A549 (cell line): ENCODE results near the gene MSI2. TPM values are rescaled to one million over a fixed set of nuclear protein-coding genes. Genes with fewer than 3 reads are reported as not detected.
A peak's percentile ranks its signal among the peaks of the same experiment; 100 is the strongest.

Experiments
- ATAC-seq, 2 experiments: fragments of 200-7000 bp in 1 of 2; fragments of >200 bp in 1 of 2; cut with Nextera tagmentation in 1 of 2; cut with Tn5 transposase in 1 of 2; 3 replicates each; pipeline versions ENCODE4 v1.8.0 to v1.9.1; 2018 to 2020; ENCODE audit warnings: mild to moderate bottlenecking in 1 of 2, moderate library complexity in 1 of 2
- CTCF ChIA-PET: fragments of 300-600 bp; sonication (Branson Sonifier 250); formaldehyde crosslinking; extraction: SDS; loops from one replicate; lab custom pipeline; 2021; ENCODE audit warnings: antibody characterized with exemption, inconsistent platforms; lab: Yijun Ruan, JAX
- POLR2A ChIA-PET: fragments of 350-600 bp; formaldehyde crosslinking; extraction: SDS; loops from one replicate; lab custom pipeline; 2021; ENCODE audit warnings: antibody characterized with exemption, inconsistent platforms; lab: Yijun Ruan, JAX
- DNase-seq, 2 experiments: peaks; one replicate each; pipeline versions ENCODE4 v3.0.0 to v3.0.0-alpha.2; 2011 to 2016; ENCODE audit warnings: low read depth in 1 of 2, low spot score in 1 of 2
- FAIRE-seq: peaks from 2 replicates; lab custom pipeline; 2011; peaks lifted over from hg19 to GRCh38; lab: Jason Lieb, UNC
- H3K27ac ChIP-seq, 2 experiments: fragments of >200 bp; sonication (Bioruptor Twin); formaldehyde crosslinking; 3 replicates each; pipeline ENCODE4 v1.5.1; 2016 to 2017
- H3K4me1 ChIP-seq: fragments of >200 bp; sonication (Bioruptor Twin); formaldehyde crosslinking; 3 replicates; pipeline ENCODE4 v1.6.1; 2016
- H3K4me2 ChIP-seq: fragments of >200 bp; sonication (Bioruptor Twin); formaldehyde crosslinking; 3 replicates; pipeline ENCODE4 v1.6.1; 2016
- H3K4me3 ChIP-seq: fragments of >200 bp; sonication (Bioruptor Twin); formaldehyde crosslinking; 3 replicates; pipeline ENCODE4 v1.5.1; 2016
- H3K9me3 ChIP-seq: fragments of >200 bp; sonication (Bioruptor Twin); formaldehyde crosslinking; 3 replicates; pipeline ENCODE4 v1.6.1; 2016
- BHLHE40 ChIP-seq: IDR thresholded peaks from 2 replicates; pipeline ENCODE4 v1.6.1; 2012; ENCODE audit warnings: low read depth, low read length, inconsistent platforms
- CBX2 ChIP-seq: fragments of 200-600 bp; sonication (generic); IDR thresholded peaks from 2 replicates; pipeline ENCODE4 v1.6.1; 2016; ENCODE audit warnings: low read depth, mild to moderate bottlenecking, borderline replicate concordance
- CEBPB ChIP-seq, 2 experiments: fragments of >200 bp in 1 of 2; sonication (Bioruptor Twin) in 1 of 2; formaldehyde crosslinking in 1 of 2; IDR thresholded peaks; 2 replicates each; pipeline ENCODE4 v1.6.1; 2012 to 2016
- CHD2 ChIP-seq: fragments of 150-350 bp; IDR thresholded peaks from 2 replicates; pipeline ENCODE4 v1.6.1; 2014; ENCODE audit warnings: low read length; ENCODE audit not compliant: partially characterized antibody
- E2F6 ChIP-seq: IDR thresholded peaks from 2 replicates; pipeline ENCODE4 v1.6.1; 2012; ENCODE audit warnings: low read depth, borderline replicate concordance
- ELK1 ChIP-seq: fragments of 150-350 bp; IDR thresholded peaks from 2 replicates; pipeline ENCODE4 v1.6.1; 2014; ENCODE audit warnings: low read depth, mild to moderate bottlenecking, low read length
- EP300 ChIP-seq, 2 experiments: fragments of >200 bp; sonication (Bioruptor Twin); formaldehyde crosslinking; IDR thresholded peaks; 2 replicates in 1 of 2; 3 replicates in 1 of 2; pipeline ENCODE4 v1.6.1; 2016 to 2017
- FOSL2 ChIP-seq, 2 experiments: fragments of 450-650 bp in 1 of 2; fragments of >200 bp in 1 of 2; sonication (Bioruptor Twin) in 1 of 2; formaldehyde crosslinking; IDR thresholded peaks; 2 replicates each; pipeline versions ENCODE4 v1.5.0 to v1.6.1; 2016 to 2020; ENCODE audit warnings: mild to moderate bottlenecking in 1 of 2, moderate library complexity in 1 of 2
- HDAC2 ChIP-seq: fragments of 200-600 bp; sonication (generic); IDR thresholded peaks from 2 replicates; pipeline ENCODE4 v1.6.1; 2016
- HEYL ChIP-seq: fragments of 250-450 bp; sonication (Bioruptor Pico); IDR thresholded peaks from 2 replicates; pipeline ENCODE4 v1.8.0; 2021; ENCODE audit warnings: mild to moderate bottlenecking, moderate library complexity
- HOXB13 ChIP-seq: fragments of 250-450 bp; sonication (Bioruptor Pico); IDR thresholded peaks from 2 replicates; pipeline ENCODE4 v1.5.0; 2020; ENCODE audit warnings: low read depth, mild to moderate bottlenecking, moderate library complexity
- JUN ChIP-seq, 2 experiments: fragments of >200 bp; sonication (Bioruptor Twin); formaldehyde crosslinking; IDR thresholded peaks; 2 replicates in 1 of 2; 3 replicates in 1 of 2; pipeline ENCODE4 v1.6.1; 2016 to 2017
- KDM5A ChIP-seq: fragments of 200-600 bp; sonication (generic); IDR thresholded peaks from 2 replicates; pipeline ENCODE4 v1.6.1; 2016; ENCODE audit warnings: antibody characterized with exemption, mild to moderate bottlenecking
- MAFK ChIP-seq: fragments of 450-650 bp; IDR thresholded peaks from 2 replicates; pipeline ENCODE4 v1.6.1; 2014; ENCODE audit not compliant: partially characterized antibody
- MAZ ChIP-seq: fragments of 150-350 bp; IDR thresholded peaks from 2 replicates; pipeline ENCODE4 v1.6.1; 2014; ENCODE audit warnings: antibody characterized with exemption, low read depth, low read length, borderline replicate concordance
- NFE2L2 ChIP-seq: fragments of 150-350 bp; conservative IDR thresholded peaks from 2 replicates; pipeline ENCODE4 v1.6.1; 2014; ENCODE audit warnings: low read length
- POLR2AphosphoS2 ChIP-seq: conservative IDR thresholded peaks from 2 replicates; pipeline ENCODE4 v1.6.1; 2012; ENCODE audit warnings: low read length, improper control_type of control experiment, inconsistent platforms
- RARB ChIP-seq: fragments of 250-450 bp; sonication (Bioruptor Pico); IDR thresholded peaks from 2 replicates; pipeline ENCODE4 v1.8.0; 2021; ENCODE audit warnings: mild to moderate bottlenecking, moderate library complexity
- SREBF2 ChIP-seq: fragments of 450-650 bp; IDR thresholded peaks from 2 replicates; pipeline ENCODE4 v1.6.1; 2014; ENCODE audit warnings: mild to moderate bottlenecking, moderate library complexity
- TP53 ChIP-seq: fragments of 250-450 bp; sonication (Bioruptor Pico); IDR thresholded peaks from 2 replicates; pipeline ENCODE4 v1.5.0; 2021; ENCODE audit warnings: mild to moderate bottlenecking, moderate library complexity
- WGBS: methylation state at CpG from one replicate; pipeline ENCODE4 v1.1.6; 2017; ENCODE audit errors: missing lambda C conversion rate; 5-methylcytosine and 5-hydroxymethylcytosine counted together
- polyA plus RNA-seq, 4 experiments: library from polyadenylated mRNA; depleted of rRNA in 3 of 4; stranded (reverse); fragments of >200 nt; fragmentation: RNase III in 1 of 4; extraction: RNeasy Plus Mini Kit Qiagen cat#74134 plus additional on column Dnase treatment in 1 of 4; gene quantifications; 2 replicates in 3 of 4; 3 replicates in 1 of 4; pipeline ENCODE4 v1.2.3, GENCODE V29; 2011 to 2017
- TF ChIP-seq, protein P1 (sequence below): fragments of >200 bp; sonication (Bioruptor Twin); formaldehyde crosslinking; IDR thresholded peaks from 2 replicates; pipeline ENCODE4 v1.6.1; 2016
- TF ChIP-seq, protein P2 (sequence below): fragments of >200 bp; sonication (Bioruptor Twin); formaldehyde crosslinking; IDR thresholded peaks from 3 replicates; pipeline ENCODE4 v1.6.1; 2016
- TF ChIP-seq, protein P3 (sequence below): fragments of 450-650 bp; IDR thresholded peaks from 2 replicates; pipeline ENCODE4 v1.6.1; 2014; ENCODE audit warnings: antibody characterized with exemption

The MSI2 gene
- polyA plus RNA-seq, 2 of the 4 experiments (the other 2 are of a cell fraction), result 43.6 to 44.4 TPM

DNA sequence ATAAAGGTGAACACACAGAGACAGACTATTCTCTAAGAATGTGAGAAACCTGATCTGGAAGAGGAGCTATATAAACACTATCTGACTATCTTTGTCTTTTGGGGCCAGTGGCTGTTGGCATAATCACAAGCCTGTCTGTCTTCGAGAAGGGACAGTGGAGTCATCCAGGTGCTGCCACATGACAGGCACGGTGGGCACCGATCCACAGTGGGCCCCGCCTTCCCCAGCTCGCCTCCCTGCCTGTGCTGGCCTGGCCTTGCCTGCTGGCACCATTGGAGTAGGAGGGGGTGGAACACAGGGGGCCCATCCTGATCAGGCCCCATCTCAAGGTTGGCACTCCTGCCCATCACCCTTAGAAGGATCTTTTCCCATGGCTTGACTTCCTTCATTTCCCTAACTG, 376.0 kb downstream of the MSI2 start (continued):
- TF ChIP-seq POLR2AphosphoS2 (no peak), NFE2L2 (no peak), EP300 (IDR thresholded peaks at IDR 0.05) (no peak), ELK1 (no peak), MAZ (no peak), JUN (IDR thresholded peaks at IDR 0.05) (no peak)

DNA sequence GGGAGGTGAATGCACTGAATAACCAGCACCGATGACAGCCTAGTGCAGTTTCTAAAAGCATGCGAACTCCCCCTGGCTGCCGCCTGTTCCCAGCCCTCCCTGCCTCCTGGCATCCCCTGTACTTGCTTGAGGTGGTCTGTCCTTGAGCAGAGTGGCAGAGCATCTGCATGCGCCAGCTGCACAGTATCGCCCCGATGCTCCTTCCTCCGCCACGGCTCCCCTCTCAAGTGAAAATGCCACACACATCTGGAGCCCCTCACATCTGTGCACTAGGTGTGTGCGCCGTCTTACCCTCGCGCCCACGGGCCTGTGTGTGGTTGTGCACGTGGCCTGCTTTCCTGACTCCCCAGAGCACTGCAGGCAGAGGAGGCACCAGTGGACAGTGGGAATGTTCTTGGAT, 376.9 kb downstream of the MSI2 start:
- Histone ChIP-seq H3K4me2 (no peak overlapping the region), H3K4me3 (no peak overlapping the region), H3K4me1 (no peaks in the 10 kb centered on the region), H3K27ac (no peak overlapping the region), H3K9me3 (no peaks in the 10 kb centered on the region)
- ChIA-PET CTCF (interaction anchor here (2.4 kb wide), 1 partner anchor 39 kb away, joined by 5 read pairs; no protein-coding TSS in a partner anchor), POLR2A (no interaction called here)
- DNase-seq, result no peak
- ATAC-seq, result no peak
- WGBS, result 98% methylated on average over 14 of the region's 14 CpGs
- no peak for FAIRE-seq
- TF ChIP-seq, protein P1, sequence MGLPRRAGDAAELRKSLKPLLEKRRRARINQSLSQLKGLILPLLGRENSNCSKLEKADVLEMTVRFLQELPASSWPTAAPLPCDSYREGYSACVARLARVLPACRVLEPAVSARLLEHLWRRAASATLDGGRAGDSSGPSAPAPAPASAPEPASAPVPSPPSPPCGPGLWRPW, result no peak
- TF ChIP-seq JUN (IDR thresholded peaks at IDR 0.05) (no peak), BHLHE40 (no peak), HDAC2 (no peak), CEBPB (IDR thresholded peaks at IDR 0.05) (no peak), POLR2AphosphoS2 (no peak), CHD2 (no peak), MAZ (no peak), KDM5A (no peak), TP53 (CRISPR knock-in tag) (no peak), HEYL (no peak), FOSL2 (IDR thresholded peaks at IDR 0.05) (no peak), FOSL2 (CRISPR knock-in tag; IDR thresholded peaks at IDR 0.05) (no peak), MAFK (no peak), SREBF2 (no peak), E2F6 (no peak)
- TF ChIP-seq, protein P2, sequence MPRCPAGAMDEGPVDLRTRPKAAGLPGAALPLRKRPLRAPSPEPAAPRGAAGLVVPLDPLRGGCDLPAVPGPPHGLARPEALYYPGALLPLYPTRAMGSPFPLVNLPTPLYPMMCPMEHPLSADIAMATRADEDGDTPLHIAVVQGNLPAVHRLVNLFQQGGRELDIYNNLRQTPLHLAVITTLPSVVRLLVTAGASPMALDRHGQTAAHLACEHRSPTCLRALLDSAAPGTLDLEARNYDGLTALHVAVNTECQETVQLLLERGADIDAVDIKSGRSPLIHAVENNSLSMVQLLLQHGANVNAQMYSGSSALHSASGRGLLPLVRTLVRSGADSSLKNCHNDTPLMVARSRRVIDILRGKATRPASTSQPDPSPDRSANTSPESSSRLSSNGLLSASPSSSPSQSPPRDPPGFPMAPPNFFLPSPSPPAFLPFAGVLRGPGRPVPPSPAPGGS, result no peak

- H3K4me1 ChIP-seq, result no peaks in the 10 kb centered on the region
- CTCF ChIA-PET, result interaction anchor here (1.1 to 2.4 kb wide), 2 partner anchors 12 to 37 kb away, joined by 3 to 5 read pairs; no protein-coding TSS in a partner anchor
- POLR2A ChIA-PET, result no interaction called here
- H3K4me3 ChIP-seq, result no peak overlapping the region
- ATAC-seq, result no peak
- 85% methylated on average over 4 of the region's 4 CpGs for WGBS
- no peak for FAIRE-seq
- TF ChIP-seq CBX2 (no peak), RARB (CRISPR knock-in tag) (no peak), EP300 (IDR thresholded peaks at IDR 0.05) (no peak), HOXB13 (no peak)
- TF ChIP-seq, protein P3, sequence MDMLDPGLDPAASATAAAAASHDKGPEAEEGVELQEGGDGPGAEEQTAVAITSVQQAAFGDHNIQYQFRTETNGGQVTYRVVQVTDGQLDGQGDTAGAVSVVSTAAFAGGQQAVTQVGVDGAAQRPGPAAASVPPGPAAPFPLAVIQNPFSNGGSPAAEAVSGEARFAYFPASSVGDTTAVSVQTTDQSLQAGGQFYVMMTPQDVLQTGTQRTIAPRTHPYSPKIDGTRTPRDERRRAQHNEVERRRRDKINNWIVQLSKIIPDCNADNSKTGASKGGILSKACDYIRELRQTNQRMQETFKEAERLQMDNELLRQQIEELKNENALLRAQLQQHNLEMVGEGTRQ, result 0 out of 2 replicates have a peak, but pooled peaks have one; percentile 52
- DNase-seq, result no peak
- no peak overlapping the region for H3K27ac ChIP-seq
- no peak overlapping the region for H3K4me2 ChIP-seq
- no peaks in the 10 kb centered on the region for H3K9me3 ChIP-seq
These were observed 378.6 kb downstream of the MSI2 start for GRCh38 chr17:57634713-57635465.
